Liver (tissue), 9 donors: ENCODE data around the gene AADACL4. TPM values are rescaled to one million over a fixed set of nuclear protein-coding genes. Genes with fewer than 3 reads are reported as not detected.

Experiments used
- DNase-seq: peaks from one replicate; pipeline ENCODE4 v3.0.0-alpha.2; 2017; ENCODE audit warnings: low spot score
- H3K27ac ChIP-seq, 2 donors: one replicate each; pipeline ENCODE4 v1.7.0; 2013; ENCODE audit warnings: inconsistent platforms in 2 of 2, low read length in 2 of 2, control low read depth in 1 of 2, low read depth in 1 of 2, mild to moderate bottlenecking in 1 of 2
- H3K27me3 ChIP-seq, 4 donors: one replicate each; pipeline versions ENCODE4 v1.6.1 to v1.7.0; 2013; ENCODE audit warnings: low read length in 3 of 4, inconsistent platforms in 1 of 4, mild to moderate bottlenecking in 1 of 4, moderate library complexity in 1 of 4; ENCODE audit not compliant: control insufficient read depth in 4 of 4, insufficient read depth in 4 of 4
- H3K36me3 ChIP-seq, 4 donors: one replicate each; pipeline versions ENCODE4 v1.6.1 to v1.7.0; 2013; ENCODE audit warnings: low read length in 3 of 4, mild to moderate bottlenecking in 3 of 4, low read depth in 1 of 4, moderate library complexity in 1 of 4; ENCODE audit not compliant: control insufficient read depth in 4 of 4, insufficient read depth in 3 of 4
- H3K4me1 ChIP-seq, 4 donors: one replicate each; pipeline versions ENCODE4 v1.6.1 to v1.7.0; 2013; ENCODE audit warnings: low read length in 3 of 4, mild to moderate bottlenecking in 3 of 4, moderate library complexity in 1 of 4; ENCODE audit not compliant: control insufficient read depth in 4 of 4, insufficient read depth in 4 of 4
- H3K4me3 ChIP-seq, 3 donors: one replicate each; pipeline versions ENCODE4 v1.6.1 to v1.7.0; 2013; ENCODE audit warnings: low read length in 3 of 3, control low read depth in 1 of 3, low read depth in 1 of 3, mild to moderate bottlenecking in 1 of 3
- H3K9ac ChIP-seq, 2 donors: one replicate each; pipeline ENCODE4 v1.7.0; 2013; ENCODE audit warnings: low read length in 2 of 2, mild to moderate bottlenecking in 2 of 2, moderate library complexity in 2 of 2, control low read depth in 1 of 2, low read depth in 1 of 2
- H3K9me3 ChIP-seq, 4 donors: one replicate each; pipeline versions ENCODE4 v1.6.1 to v1.7.0; 2013; ENCODE audit warnings: low read length in 3 of 4; ENCODE audit not compliant: control insufficient read depth in 4 of 4
- ATF3 ChIP-seq: IDR thresholded peaks from 2 replicates; pipeline ENCODE4 v1.6.1; 2016; ENCODE audit warnings: antibody characterized with exemption
- EGR1 ChIP-seq, 2 donors: IDR thresholded peaks; 2 replicates each; pipeline ENCODE4 v1.6.1; 2016 to 2018; ENCODE audit warnings: antibody characterized with exemption in 2 of 2, low read depth in 2 of 2
- FOXA1 ChIP-seq: IDR thresholded peaks from 2 replicates; pipeline ENCODE4 v1.6.1; 2016; ENCODE audit warnings: antibody characterized with exemption
- FOXA2 ChIP-seq: IDR thresholded peaks from 2 replicates; pipeline ENCODE4 v1.6.1; 2016; ENCODE audit warnings: antibody characterized with exemption
- GABPA ChIP-seq, 2 donors: IDR thresholded peaks in 1 of 2; conservative IDR thresholded peaks in 1 of 2; 2 replicates each; pipeline ENCODE4 v1.6.1; 2016; ENCODE audit warnings: antibody characterized with exemption in 2 of 2, mild to moderate bottlenecking in 1 of 2, moderate library complexity in 1 of 2
- HNF4A ChIP-seq, 2 donors: conservative IDR thresholded peaks; 2 replicates each; pipeline ENCODE4 v1.6.1; 2016; ENCODE audit warnings: antibody characterized with exemption in 2 of 2, mild to moderate bottlenecking in 2 of 2
- HNF4G ChIP-seq: IDR thresholded peaks from 2 replicates; pipeline ENCODE4 v1.6.1; 2016; ENCODE audit warnings: antibody characterized with exemption
- JUND ChIP-seq, 2 donors: IDR thresholded peaks; 2 replicates each; pipeline ENCODE4 v1.6.1; 2016; ENCODE audit warnings: antibody characterized with exemption in 2 of 2
- NR2F2 ChIP-seq: IDR thresholded peaks from 2 replicates; pipeline ENCODE4 v1.6.1; 2016; ENCODE audit warnings: antibody characterized with exemption
- RAD21 ChIP-seq, 2 donors: IDR thresholded peaks; 2 replicates each; pipeline ENCODE4 v1.6.1; 2016; ENCODE audit warnings: antibody characterized with exemption in 2 of 2, mild to moderate bottlenecking in 2 of 2
- RXRA ChIP-seq, 2 donors: IDR thresholded peaks; 2 replicates each; pipeline ENCODE4 v1.6.1; 2017 to 2018; ENCODE audit warnings: antibody characterized with exemption in 2 of 2, mild to moderate bottlenecking in 1 of 2
- SP1 ChIP-seq: IDR thresholded peaks from 2 replicates; pipeline ENCODE4 v1.6.1; 2018; ENCODE audit warnings: antibody characterized with exemption, mild to moderate bottlenecking
- TAF1 ChIP-seq: conservative IDR thresholded peaks from 2 replicates; pipeline ENCODE4 v1.6.1; 2016; ENCODE audit warnings: antibody characterized with exemption, mild to moderate bottlenecking
- YY1 ChIP-seq: IDR thresholded peaks from 2 replicates; pipeline ENCODE4 v1.6.1; 2016; ENCODE audit warnings: antibody characterized with exemption, mild to moderate bottlenecking
- WGBS: extraction: QIAGEN DNeasy Blood & Tissue Kit; methylation state at CpG from one replicate; pipeline ENCODE4 v1.1.7; 2013; 5-methylcytosine and 5-hydroxymethylcytosine counted together
- polyA plus RNA-seq, 2 donors: library from polyadenylated mRNA; stranded (reverse) in 1 of 2; unstranded in 1 of 2; fragments of 200-250 nt in 1 of 2; fragments of >200 nt in 1 of 2; fragmentation: Nextera tagmentation in 1 of 2; extraction: Ambion mirVana in 1 of 2; gene quantifications; one replicate each; pipeline versions ENCODE4 v1.2.1 to v1.2.3, GENCODE V29; 2013 to 2015
- total RNA-seq, 2 donors: library from RNA; depleted of rRNA; stranded (reverse); fragments of >200 nt; gene quantifications; one replicate each; pipeline ENCODE4 v1.2.3, GENCODE V29; 2014
- TF ChIP-seq, protein P1 (sequence below): IDR thresholded peaks from 2 replicates; pipeline ENCODE4 v1.6.1; 2016; ENCODE audit warnings: antibody characterized with exemption
- TF ChIP-seq, protein P2 (sequence below): fragments of 150-350 bp; IDR thresholded peaks from 2 replicates; pipeline ENCODE4 v1.5.1; 2017; ENCODE audit warnings: improper control_type of control experiment, low read depth, low read length; ENCODE audit not compliant: missing input control
- TF ChIP-seq, protein P3 (sequence below): IDR thresholded peaks from 2 replicates; pipeline ENCODE4 v1.6.1; 2016; ENCODE audit warnings: antibody characterized with exemption, mild to moderate bottlenecking
- TF ChIP-seq, protein P4 (sequence below): IDR thresholded peaks from 2 replicates; pipeline ENCODE4 v1.6.1; 2016; ENCODE audit warnings: antibody characterized with exemption
- donor health status: healthy.
- donor health status: healthy.
- donor health status: healthy.
- donor health status: healthy.
- donor health status: healthy.

The AADACL4 gene
- not detected for total RNA-seq
- not detected for polyA plus RNA-seq

DNA sequence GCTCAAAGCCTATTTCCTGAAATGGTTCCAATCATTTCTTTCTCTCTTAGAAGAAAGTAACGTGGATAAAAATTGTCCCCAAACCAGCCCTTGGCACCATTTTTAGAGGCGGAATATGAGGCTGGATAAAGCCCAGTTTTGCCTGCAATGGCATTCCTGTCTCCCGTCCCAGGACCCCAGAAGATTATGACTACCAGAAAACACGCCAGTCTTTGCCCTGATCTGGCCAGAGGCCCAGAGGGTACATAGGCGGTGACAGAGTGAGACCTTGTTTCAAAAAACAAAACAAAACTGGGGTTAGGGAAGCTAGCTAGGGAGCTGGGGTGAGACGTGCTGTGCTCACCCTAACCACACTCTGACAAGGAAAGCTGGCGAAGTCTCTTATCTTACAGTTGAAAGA lies at the start of gene AADACL4:
TSS of gene AADACL4 (plus strand) at position 301 of the 400 bp plus-strand sequence. CDS start 462 bp downstream, outside the sequence.
- Histone ChIP-seq H3K27ac (no peak within 1 kb of the TSS), H3K36me3 (peaks cover 0 to 1% (median 0%) of the 10 kb centered on the region in 4 donors), H3K9me3 (peaks cover 5 to 13% (median 9%) of the 10 kb centered on the region in 4 donors), H3K4me3 (no peak within 1 kb of the TSS), H3K27me3 (peaks cover 0 to 3% (median 0%) of the 10 kb centered on the region in 4 donors), H3K4me1 (no peaks in the 10 kb centered on the region), H3K9ac (no peak within 1 kb of the TSS)
- WGBS, result 91% methylated on average over 7 of the region's 7 CpGs
- TF ChIP-seq RAD21 (IDR thresholded peaks at IDR 0.05) (no peak), HNF4G (no peak), RXRA (IDR thresholded peaks at IDR 0.05) (no peak), HNF4A (conservative IDR thresholded peaks at IDR 0.05) (no peak), FOXA1 (no peak), NR2F2 (no peak), JUND (IDR thresholded peaks at IDR 0.05) (no peak)
- TF ChIP-seq, protein P1, sequence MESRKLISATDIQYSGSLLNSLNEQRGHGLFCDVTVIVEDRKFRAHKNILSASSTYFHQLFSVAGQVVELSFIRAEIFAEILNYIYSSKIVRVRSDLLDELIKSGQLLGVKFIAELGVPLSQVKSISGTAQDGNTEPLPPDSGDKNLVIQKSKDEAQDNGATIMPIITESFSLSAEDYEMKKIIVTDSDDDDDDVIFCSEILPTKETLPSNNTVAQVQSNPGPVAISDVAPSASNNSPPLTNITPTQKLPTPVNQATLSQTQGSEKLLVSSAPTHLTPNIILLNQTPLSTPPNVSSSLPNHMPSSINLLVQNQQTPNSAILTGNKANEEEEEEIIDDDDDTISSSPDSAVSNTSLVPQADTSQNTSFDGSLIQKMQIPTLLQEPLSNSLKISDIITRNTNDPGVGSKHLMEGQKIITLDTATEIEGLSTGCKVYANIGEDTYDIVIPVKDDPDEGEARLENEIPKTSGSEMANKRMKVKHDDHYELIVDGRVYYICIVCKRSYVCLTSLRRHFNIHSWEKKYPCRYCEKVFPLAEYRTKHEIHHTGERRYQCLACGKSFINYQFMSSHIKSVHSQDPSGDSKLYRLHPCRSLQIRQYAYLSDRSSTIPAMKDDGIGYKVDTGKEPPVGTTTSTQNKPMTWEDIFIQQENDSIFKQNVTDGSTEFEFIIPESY, result no peak
- DNase-seq, result no peak

DNA sequence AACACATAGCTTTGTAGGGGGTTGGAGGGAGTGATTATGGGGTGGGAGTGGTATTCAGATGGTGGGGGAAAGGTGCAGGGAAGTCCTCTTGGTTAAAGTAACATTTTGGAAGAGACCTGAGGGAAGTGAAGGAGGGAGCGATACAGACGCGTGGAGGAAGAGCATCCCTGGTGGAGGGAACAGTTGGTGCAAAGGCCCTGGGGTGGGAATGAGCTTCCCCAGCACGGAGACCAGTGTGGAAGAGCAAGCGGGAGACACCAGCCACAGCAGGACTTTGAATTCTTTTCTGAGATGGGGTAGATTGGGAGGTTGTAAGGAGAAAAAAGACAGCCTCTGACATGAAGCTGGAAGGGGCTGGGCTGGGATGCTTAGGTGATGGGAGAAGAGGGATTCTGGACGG lies 49.4 kb upstream of the AADACL4 start:
- DNase-seq, result no peak
- TF ChIP-seq NR2F2, result no peak
- no peak for TF ChIP-seq HNF4G
- TF ChIP-seq TAF1, result no peak
- TF ChIP-seq, protein P2, sequence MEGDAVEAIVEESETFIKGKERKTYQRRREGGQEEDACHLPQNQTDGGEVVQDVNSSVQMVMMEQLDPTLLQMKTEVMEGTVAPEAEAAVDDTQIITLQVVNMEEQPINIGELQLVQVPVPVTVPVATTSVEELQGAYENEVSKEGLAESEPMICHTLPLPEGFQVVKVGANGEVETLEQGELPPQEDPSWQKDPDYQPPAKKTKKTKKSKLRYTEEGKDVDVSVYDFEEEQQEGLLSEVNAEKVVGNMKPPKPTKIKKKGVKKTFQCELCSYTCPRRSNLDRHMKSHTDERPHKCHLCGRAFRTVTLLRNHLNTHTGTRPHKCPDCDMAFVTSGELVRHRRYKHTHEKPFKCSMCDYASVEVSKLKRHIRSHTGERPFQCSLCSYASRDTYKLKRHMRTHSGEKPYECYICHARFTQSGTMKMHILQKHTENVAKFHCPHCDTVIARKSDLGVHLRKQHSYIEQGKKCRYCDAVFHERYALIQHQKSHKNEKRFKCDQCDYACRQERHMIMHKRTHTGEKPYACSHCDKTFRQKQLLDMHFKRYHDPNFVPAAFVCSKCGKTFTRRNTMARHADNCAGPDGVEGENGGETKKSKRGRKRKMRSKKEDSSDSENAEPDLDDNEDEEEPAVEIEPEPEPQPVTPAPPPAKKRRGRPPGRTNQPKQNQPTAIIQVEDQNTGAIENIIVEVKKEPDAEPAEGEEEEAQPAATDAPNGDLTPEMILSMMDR, result no peak
- no peak for TF ChIP-seq SP1
- no peak for TF ChIP-seq JUND (IDR thresholded peaks at IDR 0.05)
- no peak for TF ChIP-seq RXRA (IDR thresholded peaks at IDR 0.05)
- TF ChIP-seq, protein P1, result no peak
- TF ChIP-seq ATF3, result no peak
- no peak for TF ChIP-seq GABPA (IDR thresholded peaks at IDR 0.05 in 1 of 2, conservative IDR thresholded peaks at IDR 0.05 in 1 of 2)
- TF ChIP-seq, protein P3, sequence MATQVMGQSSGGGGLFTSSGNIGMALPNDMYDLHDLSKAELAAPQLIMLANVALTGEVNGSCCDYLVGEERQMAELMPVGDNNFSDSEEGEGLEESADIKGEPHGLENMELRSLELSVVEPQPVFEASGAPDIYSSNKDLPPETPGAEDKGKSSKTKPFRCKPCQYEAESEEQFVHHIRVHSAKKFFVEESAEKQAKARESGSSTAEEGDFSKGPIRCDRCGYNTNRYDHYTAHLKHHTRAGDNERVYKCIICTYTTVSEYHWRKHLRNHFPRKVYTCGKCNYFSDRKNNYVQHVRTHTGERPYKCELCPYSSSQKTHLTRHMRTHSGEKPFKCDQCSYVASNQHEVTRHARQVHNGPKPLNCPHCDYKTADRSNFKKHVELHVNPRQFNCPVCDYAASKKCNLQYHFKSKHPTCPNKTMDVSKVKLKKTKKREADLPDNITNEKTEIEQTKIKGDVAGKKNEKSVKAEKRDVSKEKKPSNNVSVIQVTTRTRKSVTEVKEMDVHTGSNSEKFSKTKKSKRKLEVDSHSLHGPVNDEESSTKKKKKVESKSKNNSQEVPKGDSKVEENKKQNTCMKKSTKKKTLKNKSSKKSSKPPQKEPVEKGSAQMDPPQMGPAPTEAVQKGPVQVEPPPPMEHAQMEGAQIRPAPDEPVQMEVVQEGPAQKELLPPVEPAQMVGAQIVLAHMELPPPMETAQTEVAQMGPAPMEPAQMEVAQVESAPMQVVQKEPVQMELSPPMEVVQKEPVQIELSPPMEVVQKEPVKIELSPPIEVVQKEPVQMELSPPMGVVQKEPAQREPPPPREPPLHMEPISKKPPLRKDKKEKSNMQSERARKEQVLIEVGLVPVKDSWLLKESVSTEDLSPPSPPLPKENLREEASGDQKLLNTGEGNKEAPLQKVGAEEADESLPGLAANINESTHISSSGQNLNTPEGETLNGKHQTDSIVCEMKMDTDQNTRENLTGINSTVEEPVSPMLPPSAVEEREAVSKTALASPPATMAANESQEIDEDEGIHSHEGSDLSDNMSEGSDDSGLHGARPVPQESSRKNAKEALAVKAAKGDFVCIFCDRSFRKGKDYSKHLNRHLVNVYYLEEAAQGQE, result no peak
- TF ChIP-seq YY1, result no peak
- TF ChIP-seq, protein P4, sequence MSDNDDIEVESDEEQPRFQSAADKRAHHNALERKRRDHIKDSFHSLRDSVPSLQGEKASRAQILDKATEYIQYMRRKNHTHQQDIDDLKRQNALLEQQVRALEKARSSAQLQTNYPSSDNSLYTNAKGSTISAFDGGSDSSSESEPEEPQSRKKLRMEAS, result no peak
- no peak for TF ChIP-seq FOXA2
- no peak for TF ChIP-seq EGR1 (IDR thresholded peaks at IDR 0.05; ENCODE audit: low read depth in 2 of 2)
- no peak for TF ChIP-seq HNF4A (conservative IDR thresholded peaks at IDR 0.05)
- peaks cover 22 to 82% (median 65%) of the 10 kb centered on the region in 4 donors for H3K4me1 ChIP-seq
- peaks cover 0 to 7% (median under 1%) of the 10 kb centered on the region in 4 donors for H3K36me3 ChIP-seq
- peak overlapping the region; percentile 30 to 51 for H3K9ac ChIP-seq
- H3K27ac ChIP-seq, result peak overlapping the region; percentile 94 to 96
- no peaks in the 10 kb centered on the region for H3K9me3 ChIP-seq
- WGBS, result 84% methylated on average over 6 of the region's 6 CpGs
- no peaks in the 10 kb centered on the region for H3K27me3 ChIP-seq
- H3K4me3 ChIP-seq, result no peak overlapping the region
